Retina (tissue), 1 donor: ENCODE measurements around the gene DOK5.
"Not testable (repeated sequence)": the region's sequence is repeated elsewhere in the genome, so short reads cannot be mapped to it uniquely, and the experiment has no call there.

Experiments used
- DNase-seq: peaks from one replicate; pipeline ENCODE4 v3.0.0-alpha.2; 2016

The DOK5 gene

DNA sequence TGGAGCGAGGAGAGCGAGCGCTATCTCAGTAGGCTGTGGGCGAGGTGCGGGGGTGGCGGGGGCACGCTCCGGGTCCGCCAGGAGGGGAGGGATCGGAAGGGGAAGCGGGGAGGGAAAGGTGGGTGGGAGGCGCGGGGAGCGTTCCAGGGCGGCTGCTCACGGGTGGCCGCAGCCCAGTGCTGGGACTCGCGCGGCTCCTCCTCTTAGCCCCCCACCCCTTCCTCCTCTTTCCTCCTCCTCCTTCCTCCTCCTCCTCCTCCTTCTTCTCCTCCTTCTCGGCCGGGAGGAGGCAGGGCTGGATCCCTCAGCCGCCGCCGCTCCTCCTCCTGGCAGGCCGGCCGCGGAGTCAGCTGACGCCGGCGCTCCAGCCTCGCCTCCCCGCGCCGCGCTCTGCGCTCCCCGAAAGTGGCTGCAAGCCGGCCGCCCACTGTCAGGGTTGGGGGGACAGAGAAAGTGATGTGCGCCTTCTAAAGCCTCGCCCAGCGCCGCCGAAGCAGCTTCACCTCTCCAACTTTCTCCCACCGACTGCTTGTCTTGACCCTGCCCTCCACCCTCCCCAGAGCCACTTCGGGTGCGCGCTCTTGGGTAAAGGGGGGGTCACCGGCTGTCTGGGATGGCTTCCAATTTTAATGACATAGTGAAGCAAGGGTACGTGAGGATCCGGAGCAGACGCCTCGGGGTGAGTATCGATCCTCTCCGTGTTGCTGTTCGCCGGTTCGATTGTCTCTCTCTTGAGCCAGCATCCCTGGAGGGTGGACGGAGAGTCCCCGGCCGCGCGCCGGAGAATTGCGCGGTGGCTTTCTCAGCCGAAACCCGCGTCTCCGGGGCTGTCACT, at the start of gene DOK5:
Gene DOK5 (plus strand): TSS at position 260 of the 835 bp plus-strand sequence. CDS start 354 bp downstream, at position 614.
- DNase-seq, result peak; percentile 89

GRCh38 chr20:54429364-54429763, 46.0 kb upstream of the DOK5 start:
- no peak for DNase-seq

GRCh38 chr20:54431156-54431944, 44.0 kb upstream of the DOK5 start:
- DNase-seq, result peak; percentile 54

DNA sequence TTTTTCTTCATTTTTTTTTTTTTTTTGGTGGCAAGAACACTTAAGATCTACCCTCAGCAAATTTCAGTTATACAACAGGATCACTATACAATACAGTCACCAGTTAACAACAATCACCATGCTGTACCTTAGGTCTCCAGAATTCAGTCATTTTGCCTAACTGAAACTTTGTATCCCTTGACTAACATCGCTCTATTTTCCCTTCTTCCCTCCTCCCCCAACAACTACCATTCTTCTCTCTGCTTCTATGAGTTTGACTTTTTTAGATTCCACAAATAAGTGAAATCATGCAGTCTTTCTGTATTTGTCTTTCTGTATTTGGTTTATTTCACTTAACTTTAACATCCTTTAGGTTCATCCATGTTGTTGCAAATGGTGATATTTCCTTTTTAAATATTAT, 42.4 kb upstream of the DOK5 start:
- DNase-seq, result no peak

- no peak for DNase-seq
These were observed 41.8 kb upstream of the DOK5 start for GRCh38 chr20:54433636-54434035.

- DNase-seq, result no peak
These were observed 41.2 kb upstream of the DOK5 start for GRCh38 chr20:54434196-54434595.

DNA sequence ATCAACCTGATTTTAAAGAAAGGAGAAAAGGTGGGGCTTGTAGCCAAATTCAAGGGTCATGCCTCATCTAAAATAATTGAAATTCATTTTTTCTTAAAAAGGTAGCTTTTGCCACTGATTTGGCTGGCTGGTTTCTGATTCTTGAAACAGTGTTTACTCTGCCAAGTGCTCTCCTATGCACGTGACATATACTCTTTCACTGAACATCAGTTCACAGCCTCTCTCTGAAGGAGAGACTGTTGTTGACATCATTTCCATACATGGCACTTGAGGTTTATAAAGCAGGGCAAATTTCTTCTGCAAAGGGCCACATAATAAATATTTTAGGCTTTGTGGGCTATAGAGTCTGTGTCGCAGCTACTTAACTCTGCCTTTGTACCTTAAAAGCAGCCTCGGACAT, 40.4 kb upstream of the DOK5 start:
- DNase-seq, result no peak

DNA sequence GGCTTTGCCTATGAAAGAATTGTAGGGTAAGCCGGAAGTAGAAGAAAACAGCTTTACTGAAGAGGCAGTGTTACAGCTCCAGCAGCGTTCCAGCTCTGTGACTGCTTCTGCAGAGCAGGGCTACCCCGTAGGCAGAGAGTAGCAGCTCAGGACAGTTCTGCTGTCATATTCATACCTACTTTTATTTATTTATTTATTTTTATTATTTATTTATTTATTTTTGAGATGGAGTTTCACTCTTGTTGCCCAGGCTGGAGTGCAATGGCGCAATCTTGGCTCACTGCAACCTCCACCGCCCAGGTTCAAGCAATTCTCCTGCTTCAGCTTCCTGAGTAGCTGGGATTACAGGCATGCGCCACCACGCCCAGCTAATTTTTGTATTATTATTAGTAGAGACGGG, 39.0 kb upstream of the DOK5 start:
- DNase-seq, result not testable (repeated sequence)

DNA sequence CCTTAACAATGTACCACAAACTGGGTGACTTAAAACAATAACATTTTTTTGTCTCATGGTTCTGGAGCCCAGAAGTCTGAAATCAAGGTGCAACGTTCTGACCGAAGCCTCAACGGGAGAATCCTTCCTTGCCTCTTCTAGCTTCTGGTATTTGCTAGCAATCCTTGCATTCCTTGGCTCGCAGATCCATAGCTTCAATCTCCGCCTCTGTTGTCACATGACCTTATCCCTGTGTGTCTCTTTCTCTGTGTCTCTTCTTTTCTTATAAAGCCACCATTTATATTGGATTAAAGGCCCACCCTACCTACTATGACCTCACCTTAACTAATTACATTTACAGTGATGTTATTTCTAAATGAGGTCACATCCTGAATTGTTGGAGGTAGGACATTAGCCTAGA, 37.2 kb upstream of the DOK5 start:
- no peak for DNase-seq

DNA sequence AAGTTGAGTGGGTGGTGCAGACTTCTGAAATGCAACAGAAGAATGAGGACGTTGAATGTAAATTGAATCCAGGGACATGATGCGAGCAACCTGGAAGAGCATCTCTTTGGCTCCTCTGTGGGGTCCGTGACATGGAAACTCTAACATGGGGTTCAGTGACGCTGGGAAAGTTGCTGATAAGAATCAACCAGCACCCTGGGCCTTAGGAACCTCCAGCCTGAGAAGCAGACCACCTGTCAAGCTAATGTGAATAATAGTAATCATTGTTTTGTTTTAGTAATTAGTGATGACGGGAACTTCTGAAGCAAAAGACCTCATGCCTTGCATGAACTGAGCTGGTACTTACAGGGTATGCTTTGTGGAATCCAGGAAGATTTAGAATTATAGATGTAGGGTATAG, 25.2 kb upstream of the DOK5 start:
- peak; percentile 51 for DNase-seq

GRCh38 chr20:54451171-54451570, 24.2 kb upstream of the DOK5 start:
- DNase-seq, result no peak

DNA sequence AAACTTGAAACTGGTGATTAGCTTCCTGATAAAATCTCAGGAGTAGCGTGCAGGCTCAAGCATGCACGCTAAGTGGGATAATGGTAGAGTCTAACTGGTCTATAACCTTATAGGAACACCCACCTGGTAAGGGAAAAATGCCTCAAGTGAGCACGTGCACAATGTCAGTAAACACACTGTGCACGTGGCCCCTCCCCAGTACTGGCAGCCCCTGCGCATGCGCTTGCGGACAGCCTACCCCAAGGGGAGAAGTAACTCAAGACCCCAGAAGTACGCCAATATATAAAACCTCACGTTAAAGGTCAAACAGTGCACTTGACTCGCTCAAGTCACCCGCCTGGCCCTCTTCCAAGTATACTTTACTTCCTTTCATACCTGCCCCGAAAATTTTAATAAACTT, 23.1 kb upstream of the DOK5 start:
- DNase-seq, result no peak

- no peak for DNase-seq
These were observed 20.4 kb upstream of the DOK5 start for GRCh38 chr20:54454982-54455381.

GRCh38 chr20:54456423-54456822, 19.0 kb upstream of the DOK5 start:
- no peak for DNase-seq

- DNase-seq, result no peak
These were observed 18.4 kb upstream of the DOK5 start for GRCh38 chr20:54456961-54457360.

- DNase-seq, result no peak
These were observed 17.2 kb upstream of the DOK5 start for GRCh38 chr20:54458219-54458618.

- DNase-seq, result no peak
These were observed 16.1 kb upstream of the DOK5 start for GRCh38 chr20:54459279-54459678.

- DNase-seq, result no peak
These were observed 11.4 kb upstream of the DOK5 start for GRCh38 chr20:54464003-54464402.

GRCh38 chr20:54466127-54466526, 9.3 kb upstream of the DOK5 start:
- no peak for DNase-seq

DNA sequence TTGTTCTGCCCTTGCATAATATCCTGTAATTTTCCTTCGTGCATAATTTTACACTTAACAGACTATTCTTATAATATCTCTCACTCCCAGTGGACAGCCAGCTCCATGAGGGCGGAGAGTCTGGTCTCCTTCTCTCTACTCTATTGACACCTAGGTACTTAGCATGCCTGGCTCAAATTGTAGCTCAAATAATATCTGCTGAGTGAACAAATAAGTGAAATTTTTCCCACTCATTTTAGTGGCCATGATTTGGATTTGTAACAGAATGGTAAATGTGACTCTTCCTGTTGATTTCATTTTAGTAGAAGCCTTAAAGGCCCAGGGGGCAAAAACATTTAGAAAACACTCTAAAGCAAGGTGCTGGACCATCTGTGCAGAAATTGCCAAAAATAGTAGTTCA, 7.8 kb upstream of the DOK5 start:
- no peak for DNase-seq

DNA sequence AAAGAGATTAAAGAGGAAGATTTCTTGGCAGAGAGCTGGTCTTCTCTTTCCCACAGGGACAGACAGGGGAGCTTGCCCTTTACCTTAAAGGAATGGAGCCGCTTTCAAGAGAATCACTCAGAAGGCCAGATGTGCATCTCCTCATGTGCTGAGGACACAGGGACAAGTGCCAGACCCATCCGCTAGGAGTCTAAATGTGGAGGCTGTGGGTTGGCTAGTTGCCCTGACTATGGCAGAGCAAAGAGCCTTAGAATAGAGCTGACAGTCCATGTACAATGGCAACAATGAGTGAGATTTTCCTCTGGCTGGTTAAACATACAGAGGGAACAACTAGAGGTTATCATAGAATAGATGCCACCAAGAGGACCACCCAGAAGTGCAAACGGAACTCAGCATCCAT, 7.3 kb upstream of the DOK5 start:
- DNase-seq, result no peak

DNA sequence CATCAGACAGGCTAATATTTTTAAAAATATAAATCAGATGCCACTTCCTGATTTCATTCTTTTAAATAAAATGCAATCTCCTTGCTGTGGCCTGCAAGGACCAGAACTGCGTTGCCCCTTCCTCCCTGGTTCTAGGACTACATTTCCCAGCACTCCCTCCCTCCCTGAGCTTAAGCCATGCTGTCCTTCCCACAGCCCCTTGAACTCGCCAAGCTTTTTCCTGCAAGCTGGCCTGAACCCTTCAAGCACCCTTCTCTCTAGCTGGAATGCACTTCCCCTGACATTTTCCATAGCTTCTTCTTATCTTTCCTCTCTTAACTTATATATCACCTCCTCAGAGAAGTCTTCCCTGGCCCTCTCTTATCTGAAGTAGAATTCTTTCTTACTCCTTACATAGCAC, 6.1 kb upstream of the DOK5 start:
- DNase-seq, result no peak

GRCh38 chr20:54469952-54470351, 5.4 kb upstream of the DOK5 start:
- DNase-seq, result no peak

- DNase-seq, result no peak
These were observed 4.7 kb upstream of the DOK5 start for GRCh38 chr20:54470697-54471096.
